IPS DF 19.7 (cell line): ENCODE results near the gene CPNE9.

Experiments
- DNase-seq: peaks from one replicate; pipeline ENCODE4 v3.0.0-alpha.2; 2013; ENCODE audit warnings: low read depth, low spot score

The CPNE9 gene

DNA sequence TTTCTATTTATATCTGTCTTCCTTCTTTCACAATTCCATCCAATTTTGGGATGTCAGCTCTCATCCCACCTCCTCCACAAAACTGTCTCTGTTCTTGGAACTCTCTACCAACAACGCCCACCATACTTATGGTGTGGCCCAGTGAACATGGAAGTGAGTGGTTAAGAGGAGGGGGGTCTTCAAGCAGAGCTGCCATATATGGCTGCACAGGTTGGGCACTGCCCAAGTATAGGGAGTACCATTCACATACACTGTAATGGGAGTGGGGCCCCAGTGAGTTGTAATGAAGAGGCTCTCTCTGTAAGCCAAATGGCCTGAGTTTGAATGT lies 74.0 kb downstream of the CPNE9 start:
- DNase-seq = no peak

DNA sequence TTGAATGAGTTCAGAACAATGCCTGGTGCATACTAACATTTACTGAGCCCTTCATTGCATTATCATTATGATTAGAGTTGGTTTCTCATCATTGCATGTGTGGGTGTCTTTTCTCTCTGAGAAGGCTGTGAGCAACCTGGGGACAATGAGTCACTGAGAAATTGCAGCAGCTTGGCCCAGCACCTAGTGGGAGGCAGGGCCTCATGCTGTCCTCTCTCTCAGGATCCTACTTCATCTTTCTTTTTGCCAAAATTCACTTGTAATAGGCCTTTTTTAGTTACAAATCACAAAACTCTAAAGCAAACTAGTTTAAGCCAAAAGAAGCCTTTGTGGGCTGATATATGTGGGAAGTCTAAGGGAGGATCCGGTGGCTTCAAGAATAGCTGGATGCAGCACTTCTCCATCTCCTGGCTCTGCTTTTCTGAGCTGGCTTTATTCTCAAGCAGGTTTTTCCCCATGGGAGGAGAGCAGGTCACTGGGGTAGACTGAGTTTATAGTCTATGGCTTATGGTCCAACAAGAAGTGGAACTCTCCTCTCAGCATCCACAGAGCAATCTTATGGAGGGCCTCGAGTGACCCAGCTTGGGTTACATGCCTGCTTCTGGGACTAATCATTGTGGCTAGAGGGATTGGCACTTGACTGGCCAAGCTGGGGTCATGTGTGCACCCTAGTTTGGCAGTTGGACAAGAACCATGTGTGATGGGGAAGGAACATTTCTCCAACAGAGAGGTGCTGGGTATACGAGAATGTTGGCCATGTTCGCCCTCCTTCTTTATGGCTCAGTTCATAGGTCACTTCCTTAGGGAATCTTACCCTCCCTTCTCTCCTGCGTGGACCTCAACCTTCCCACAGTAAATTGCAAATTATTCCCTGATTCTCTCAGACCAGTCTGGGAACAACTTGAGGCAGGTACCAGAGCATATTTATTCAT lies 74.8 kb downstream of the CPNE9 start:
- DNase-seq = no peak

DNA sequence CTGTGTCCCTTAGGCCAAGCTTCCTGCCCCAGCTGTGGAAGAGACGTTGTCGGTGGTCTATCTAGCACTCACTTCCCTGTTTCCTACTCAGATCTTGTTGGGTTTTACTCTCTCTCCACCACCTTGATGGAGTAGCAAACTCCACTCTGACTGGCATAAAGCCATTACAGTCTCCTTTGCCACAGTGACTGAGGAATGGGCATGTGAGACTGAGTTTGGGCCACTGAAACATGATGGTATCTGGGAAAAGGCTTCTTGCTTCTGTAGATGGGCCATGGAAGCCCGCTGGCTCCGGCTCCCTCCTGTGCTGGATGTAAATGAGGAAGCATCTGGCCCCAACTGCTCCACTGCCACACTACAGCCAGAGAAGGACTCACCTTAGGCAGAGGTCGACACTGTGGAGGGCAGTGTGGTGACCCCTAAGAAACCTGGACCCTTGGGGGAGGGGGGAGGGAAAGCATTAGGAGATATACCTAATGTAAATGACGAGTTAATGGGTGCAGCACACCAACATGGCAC lies 75.5 kb downstream of the CPNE9 start:
- no peak for DNase-seq
